Panc1 (cell line): ENCODE measurements around the gene PDE4A. TPM values are rescaled to one million over a fixed set of nuclear protein-coding genes. Genes with fewer than 3 reads are reported as not detected.
"Not testable (repeated sequence)": the region's sequence is repeated elsewhere in the genome, so short reads cannot be mapped to it uniquely, and the experiment has no call there.

Experiments used
- ATAC-seq: fragments of 200-7000 bp; cut with Tn5 transposase; 2 replicates; pipeline ENCODE4 v1.9.1; 2020; ENCODE audit warnings: mild to moderate bottlenecking, moderate library complexity
- BruUV-seq: library from RNA; stranded (reverse); fragments of 400-500 nt; replicated peaks from 2 replicates; lab custom pipeline; 2021; lab: Mats Ljungman, UMichigan
- CTCF ChIA-PET: fragments of 300-600 bp; sonication (Branson Sonifier 250); formaldehyde crosslinking; loops from one replicate; lab custom pipeline; 2022; ENCODE audit warnings: antibody characterized with exemption; lab: Charles Lee
- POLR2A ChIA-PET: fragments of 300-600 bp; sonication (Branson Sonifier 250); formaldehyde crosslinking; loops from one replicate; lab custom pipeline; 2022; ENCODE audit warnings: antibody characterized with exemption; lab: Charles Lee
- DNase-seq: peaks from one replicate; pipeline ENCODE4 v3.0.0-alpha.2; 2010; ENCODE audit warnings: low read depth, low spot score
- H3K27ac ChIP-seq: 2 replicates; pipeline ENCODE4 v1.5.1; 2011; ENCODE audit warnings: mild to moderate bottlenecking, low read length, inconsistent platforms
- H3K27me3 ChIP-seq: fragments of 200-500 bp; sonication (Bioruptor generic); 2 replicates; pipeline ENCODE4 v1.6.0; 2014; ENCODE audit warnings: low read length, inconsistent platforms; ENCODE audit not compliant: control insufficient read depth, insufficient read depth
- H3K36me3 ChIP-seq: fragments of 200-500 bp; sonication (Bioruptor generic); 2 replicates; pipeline ENCODE4 v1.5.1; 2014; ENCODE audit warnings: inconsistent platforms, mild to moderate bottlenecking, low read length, moderate library complexity; ENCODE audit not compliant: control insufficient read depth, insufficient read depth
- H3K4me1 ChIP-seq: 2 replicates; pipeline ENCODE4 v1.5.1; 2011; ENCODE audit warnings: inconsistent platforms, mild to moderate bottlenecking, low read length, moderate library complexity; ENCODE audit not compliant: control insufficient read depth, insufficient read depth
- H3K4me3 ChIP-seq, 2 experiments: 2 replicates each; pipeline ENCODE4 v1.5.1; 2011 to 2012; ENCODE audit warnings: low read depth in 2 of 2, low read length in 2 of 2, mild to moderate bottlenecking in 2 of 2, inconsistent platforms in 1 of 2, moderate library complexity in 1 of 2
- H3K9me3 ChIP-seq: fragments of 200-500 bp; sonication (Bioruptor generic); 2 replicates; pipeline ENCODE4 v1.5.1; 2014; ENCODE audit warnings: low read depth, mild to moderate bottlenecking, inconsistent platforms, low read length, moderate library complexity; ENCODE audit not compliant: control insufficient read depth, insufficient read depth
- POLR2AphosphoS5 ChIP-seq: IDR thresholded peaks from 2 replicates; pipeline ENCODE4 v1.6.1; 2012; ENCODE audit warnings: mild to moderate bottlenecking, low read depth, low read length, moderate library complexity
- SIN3A ChIP-seq: IDR thresholded peaks from 2 replicates; pipeline ENCODE4 v1.6.1; 2012; ENCODE audit warnings: low read depth, mild to moderate bottlenecking, low read length, moderate library complexity, borderline replicate concordance; ENCODE audit not compliant: insufficient read depth
- TCF7L2 ChIP-seq: IDR thresholded peaks from 2 replicates; pipeline ENCODE4 v1.6.1; 2011; ENCODE audit warnings: mild to moderate bottlenecking, low read depth, low read length, inconsistent platforms
- in situ Hi-C: cut with HindIII; loops from 2 replicates; pipeline ENCODE4 v1.10.0; 2016; ENCODE audit warnings: low sequenced_read_pairs, low pct_unique_long_range_greater_than_20kb
- intact Hi-C: fragments of 100-400 bp; cut with micrococcal nuclease; formaldehyde crosslinking; loops from one replicate; pipeline ENCODE4 v1.10.0; 2022; ENCODE audit not compliant: unreplicated experiment
- total RNA-seq: library from RNA; stranded (reverse); gene quantifications from one replicate; pipeline ENCODE4 v1.2.1, GENCODE V29; 2021; ENCODE audit not compliant: unreplicated experiment
- TF ChIP-seq, protein P1 (sequence below), 2 experiments: IDR thresholded peaks; 2 replicates each; pipeline ENCODE4 v1.6.1; 2011 to 2012; ENCODE audit warnings: low read depth in 2 of 2, control low read depth in 1 of 2, low read length in 1 of 2, mild to moderate bottlenecking in 1 of 2, moderate library complexity in 1 of 2; ENCODE audit not compliant: insufficient read depth in 1 of 2
- TF ChIP-seq, protein P2 (sequence below): fragments of 450-650 bp; IDR thresholded peaks from 2 replicates; pipeline ENCODE4 v1.5.1; 2017; ENCODE audit warnings: mild to moderate bottlenecking

Gene PDE4A
- total RNA-seq, 1 experiment from 2014 or later: 25.8 TPM

DNA sequence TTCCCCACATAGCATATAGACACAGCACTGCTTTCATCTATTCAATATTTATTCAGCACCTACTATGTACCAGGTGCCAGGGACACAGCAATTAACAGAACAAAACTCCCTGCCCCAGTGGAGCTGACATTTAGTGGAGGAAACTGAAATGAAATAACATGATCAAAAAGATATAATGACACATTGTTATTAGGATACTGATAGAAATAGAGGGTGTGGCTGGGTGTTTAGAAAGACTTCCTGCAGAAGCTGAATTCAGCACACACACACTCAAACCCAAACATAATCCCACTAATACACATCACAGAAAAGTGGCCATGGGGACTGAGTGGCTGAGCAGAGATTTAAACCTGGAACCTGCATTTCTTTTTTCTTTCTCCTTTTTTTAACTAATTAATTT, 13.2 kb upstream of the PDE4A start:
- no peak for TF ChIP-seq SIN3A
- TF ChIP-seq, protein P1, sequence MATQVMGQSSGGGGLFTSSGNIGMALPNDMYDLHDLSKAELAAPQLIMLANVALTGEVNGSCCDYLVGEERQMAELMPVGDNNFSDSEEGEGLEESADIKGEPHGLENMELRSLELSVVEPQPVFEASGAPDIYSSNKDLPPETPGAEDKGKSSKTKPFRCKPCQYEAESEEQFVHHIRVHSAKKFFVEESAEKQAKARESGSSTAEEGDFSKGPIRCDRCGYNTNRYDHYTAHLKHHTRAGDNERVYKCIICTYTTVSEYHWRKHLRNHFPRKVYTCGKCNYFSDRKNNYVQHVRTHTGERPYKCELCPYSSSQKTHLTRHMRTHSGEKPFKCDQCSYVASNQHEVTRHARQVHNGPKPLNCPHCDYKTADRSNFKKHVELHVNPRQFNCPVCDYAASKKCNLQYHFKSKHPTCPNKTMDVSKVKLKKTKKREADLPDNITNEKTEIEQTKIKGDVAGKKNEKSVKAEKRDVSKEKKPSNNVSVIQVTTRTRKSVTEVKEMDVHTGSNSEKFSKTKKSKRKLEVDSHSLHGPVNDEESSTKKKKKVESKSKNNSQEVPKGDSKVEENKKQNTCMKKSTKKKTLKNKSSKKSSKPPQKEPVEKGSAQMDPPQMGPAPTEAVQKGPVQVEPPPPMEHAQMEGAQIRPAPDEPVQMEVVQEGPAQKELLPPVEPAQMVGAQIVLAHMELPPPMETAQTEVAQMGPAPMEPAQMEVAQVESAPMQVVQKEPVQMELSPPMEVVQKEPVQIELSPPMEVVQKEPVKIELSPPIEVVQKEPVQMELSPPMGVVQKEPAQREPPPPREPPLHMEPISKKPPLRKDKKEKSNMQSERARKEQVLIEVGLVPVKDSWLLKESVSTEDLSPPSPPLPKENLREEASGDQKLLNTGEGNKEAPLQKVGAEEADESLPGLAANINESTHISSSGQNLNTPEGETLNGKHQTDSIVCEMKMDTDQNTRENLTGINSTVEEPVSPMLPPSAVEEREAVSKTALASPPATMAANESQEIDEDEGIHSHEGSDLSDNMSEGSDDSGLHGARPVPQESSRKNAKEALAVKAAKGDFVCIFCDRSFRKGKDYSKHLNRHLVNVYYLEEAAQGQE (IDR thresholded peaks at IDR 0.05; ENCODE audit: insufficient read depth in 1 of 2, low read depth in 2 of 2, low read length in 1 of 2): no peak
- no TSS peak for BruUV-seq
- intact Hi-C loops: no loop called here

DNA sequence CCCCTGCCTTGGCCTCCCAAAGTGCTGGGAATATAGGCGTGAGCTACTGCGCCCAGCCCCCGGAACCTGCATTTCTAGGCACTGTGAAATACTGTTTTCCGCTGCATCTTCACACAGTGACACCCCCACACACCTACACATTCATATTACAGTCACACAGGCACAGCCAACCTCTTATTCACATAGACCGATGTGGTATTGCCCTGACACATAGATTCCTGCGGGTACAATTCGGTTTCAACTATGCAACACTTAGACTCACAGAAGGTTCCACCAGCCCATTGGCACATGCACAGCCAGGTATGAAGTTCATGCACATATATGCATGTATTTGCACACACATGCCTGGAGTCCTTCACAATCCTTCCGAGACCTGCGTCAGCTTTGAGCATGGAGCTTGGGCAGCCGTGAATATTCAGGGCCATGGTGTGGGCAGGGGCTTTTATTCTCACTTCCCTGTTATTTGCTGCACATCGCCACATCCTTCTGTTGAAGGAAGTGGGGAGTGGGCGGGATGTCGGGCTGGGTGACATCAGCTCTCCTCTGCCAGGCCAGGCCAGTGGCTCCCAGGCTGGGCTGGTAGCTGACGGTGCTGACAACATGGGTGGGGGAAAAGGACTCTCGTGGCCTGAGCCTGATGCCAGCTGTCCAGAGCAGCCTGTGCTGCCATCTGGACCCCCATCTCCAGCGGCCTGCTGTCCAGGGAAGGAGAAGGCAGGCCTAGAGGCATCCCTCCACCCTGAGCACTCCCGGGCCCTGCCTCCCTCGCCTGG, 11.6 kb upstream of the PDE4A start:
- ChIA-PET POLR2A (no interaction called here), CTCF (no interaction called here)
- 0 out of 2 replicates have a peak, but pooled peaks cover 3% of the 10 kb centered on the region for H3K4me1 ChIP-seq
- TF ChIP-seq, protein P2, sequence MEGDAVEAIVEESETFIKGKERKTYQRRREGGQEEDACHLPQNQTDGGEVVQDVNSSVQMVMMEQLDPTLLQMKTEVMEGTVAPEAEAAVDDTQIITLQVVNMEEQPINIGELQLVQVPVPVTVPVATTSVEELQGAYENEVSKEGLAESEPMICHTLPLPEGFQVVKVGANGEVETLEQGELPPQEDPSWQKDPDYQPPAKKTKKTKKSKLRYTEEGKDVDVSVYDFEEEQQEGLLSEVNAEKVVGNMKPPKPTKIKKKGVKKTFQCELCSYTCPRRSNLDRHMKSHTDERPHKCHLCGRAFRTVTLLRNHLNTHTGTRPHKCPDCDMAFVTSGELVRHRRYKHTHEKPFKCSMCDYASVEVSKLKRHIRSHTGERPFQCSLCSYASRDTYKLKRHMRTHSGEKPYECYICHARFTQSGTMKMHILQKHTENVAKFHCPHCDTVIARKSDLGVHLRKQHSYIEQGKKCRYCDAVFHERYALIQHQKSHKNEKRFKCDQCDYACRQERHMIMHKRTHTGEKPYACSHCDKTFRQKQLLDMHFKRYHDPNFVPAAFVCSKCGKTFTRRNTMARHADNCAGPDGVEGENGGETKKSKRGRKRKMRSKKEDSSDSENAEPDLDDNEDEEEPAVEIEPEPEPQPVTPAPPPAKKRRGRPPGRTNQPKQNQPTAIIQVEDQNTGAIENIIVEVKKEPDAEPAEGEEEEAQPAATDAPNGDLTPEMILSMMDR: no peak
- TF ChIP-seq SIN3A (no peak), POLR2AphosphoS5 (no peak), TCF7L2 (no peak)
- TF ChIP-seq, protein P1 (IDR thresholded peaks at IDR 0.05; ENCODE audit: insufficient read depth in 1 of 2, low read depth in 2 of 2, low read length in 1 of 2): no peak
- in situ Hi-C loops (no loop called here), intact Hi-C loops (no loop called here)
- no peak overlapping the region for H3K4me3 ChIP-seq
- no peak overlapping the region for H3K27ac ChIP-seq
- no TSS peak for BruUV-seq
- H3K9me3 ChIP-seq: no peaks in the 10 kb centered on the region
- H3K36me3 ChIP-seq: no peaks in the 10 kb centered on the region; the same call in 1 of the 2 replicates
- no peaks in the 10 kb centered on the region for H3K27me3 ChIP-seq
- DNase-seq: no peak
- no peak for ATAC-seq

More for the DNA sequence above, 13.2 kb upstream of the PDE4A start:
- Histone ChIP-seq H3K9me3 (no peaks in the 10 kb centered on the region), H3K27ac (no peak overlapping the region), H3K4me1 (0 out of 2 replicates have a peak, but pooled peaks cover 3% of the 10 kb centered on the region), H3K4me3 (no peak overlapping the region), H3K27me3 (no peaks in the 10 kb centered on the region), H3K36me3 (peaks cover 2% of the 10 kb centered on the region; the same call in 1 of the 2 replicates)
- in situ Hi-C loops: no loop called here
- ATAC-seq: no peak
- CTCF ChIA-PET: no interaction called here
- DNase-seq: no peak
- POLR2A ChIA-PET: interaction anchor here (0.7 kb wide), 1 partner anchor 9 kb away, joined by 3 read pairs; no protein-coding TSS in a partner anchor

DNA sequence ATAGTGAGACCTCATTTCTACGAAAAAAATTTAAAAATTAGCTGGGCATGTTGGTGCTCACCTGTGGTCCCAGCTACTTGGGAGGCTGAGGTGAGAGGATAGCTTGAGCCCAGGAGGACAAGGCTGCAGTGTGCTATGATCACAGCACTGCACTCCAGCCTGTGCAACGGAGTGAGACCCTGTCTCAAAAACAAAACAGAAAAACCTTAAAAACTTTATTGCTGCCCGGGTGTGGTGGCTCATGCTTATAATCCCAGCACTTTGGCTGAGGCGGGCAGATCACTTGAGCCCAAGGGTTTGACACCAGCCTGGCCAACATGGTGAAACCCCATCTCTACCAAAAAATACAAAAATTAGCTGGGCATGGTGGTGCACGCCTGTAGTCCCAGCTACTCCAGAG, 9.1 kb upstream of the PDE4A start:
- ATAC-seq, H3K9me3 ChIP-seq, H3K27ac ChIP-seq, H3K36me3 ChIP-seq, POLR2A ChIA-PET, H3K4me1 ChIP-seq, in situ Hi-C loops, H3K27me3 ChIP-seq, BruUV-seq, CTCF ChIA-PET, intact Hi-C loops, DNase-seq, H3K4me3 ChIP-seq: not testable (repeated sequence)
